HEK293T (cell line): ENCODE measurements around the gene POP5.
"Not testable (repeated sequence)": the region's sequence is repeated elsewhere in the genome, so short reads cannot be mapped to it uniquely, and the experiment has no call there.

Experiments used
- CTCF ChIA-PET: fragments of 350-600 bp; formaldehyde crosslinking; extraction: SDS; loops from one replicate; lab custom pipeline; 2021; ENCODE audit warnings: antibody characterized with exemption, inconsistent platforms; lab: Yijun Ruan, JAX
- POLR2A ChIA-PET: fragments of 350-600 bp; formaldehyde crosslinking; extraction: SDS; loops from one replicate; lab custom pipeline; 2020; ENCODE audit warnings: antibody characterized with exemption, inconsistent platforms; lab: Yijun Ruan, JAX
- DNase-seq: peaks from one replicate; pipeline ENCODE4 v3.0.0; 2012; ENCODE audit warnings: mixed read lengths; ENCODE audit errors: extremely low spot score
- ARNT ChIP-seq: fragments of 450-650 bp; IDR thresholded peaks from 2 replicates; pipeline ENCODE4 v1.6.1; 2017; ENCODE audit warnings: mild to moderate bottlenecking
- BHLHE40 ChIP-seq: fragments of 450-650 bp; IDR thresholded peaks from 2 replicates; pipeline ENCODE4 v1.6.1; 2016; ENCODE audit warnings: mild to moderate bottlenecking, moderate library complexity, borderline replicate concordance
- CTBP1 ChIP-seq: fragments of 450-650 bp; IDR thresholded peaks from 2 replicates; pipeline ENCODE4 v1.6.1; 2016; ENCODE audit warnings: borderline replicate concordance
- ELF4 ChIP-seq: fragments of 450-650 bp; IDR thresholded peaks from 2 replicates; pipeline ENCODE4 v1.6.1; 2017; ENCODE audit warnings: antibody characterized with exemption
- FOXA1 ChIP-seq: fragments of 450-650 bp; IDR thresholded peaks from 2 replicates; pipeline ENCODE4 v1.6.1; 2016; ENCODE audit warnings: mild to moderate bottlenecking
- FOXK2 ChIP-seq: fragments of 450-650 bp; IDR thresholded peaks from 2 replicates; pipeline ENCODE4 v1.6.1; 2016; ENCODE audit warnings: mild to moderate bottlenecking
- FOXM1 ChIP-seq: fragments of 450-650 bp; IDR thresholded peaks from 2 replicates; pipeline ENCODE4 v1.6.1; 2017; ENCODE audit warnings: mild to moderate bottlenecking, borderline replicate concordance
- HDGF ChIP-seq: fragments of 450-650 bp; IDR thresholded peaks from 2 replicates; pipeline ENCODE4 v1.6.1; 2017; ENCODE audit warnings: antibody characterized with exemption, borderline replicate concordance
- L3MBTL2 ChIP-seq: fragments of 450-650 bp; conservative IDR thresholded peaks from 2 replicates; pipeline ENCODE4 v1.6.1; 2016; ENCODE audit warnings: mild to moderate bottlenecking
- LEF1 ChIP-seq: fragments of 450-650 bp; IDR thresholded peaks from 2 replicates; pipeline ENCODE4 v1.6.1; 2017; ENCODE audit warnings: mild to moderate bottlenecking, borderline replicate concordance
- NFRKB ChIP-seq: fragments of 450-650 bp; IDR thresholded peaks from 2 replicates; pipeline ENCODE4 v1.6.1; 2016; ENCODE audit warnings: mild to moderate bottlenecking, moderate library complexity
- SP1 ChIP-seq: fragments of 450-650 bp; IDR thresholded peaks from 2 replicates; pipeline ENCODE4 v1.6.1; 2017
- SUZ12 ChIP-seq: fragments of 450-650 bp; IDR thresholded peaks from 2 replicates; pipeline ENCODE4 v1.6.1; 2016; ENCODE audit warnings: mild to moderate bottlenecking
- TARDBP ChIP-seq: fragments of 450-650 bp; IDR thresholded peaks from 2 replicates; pipeline ENCODE4 v1.6.1; 2016
- ZNF384 ChIP-seq: fragments of 450-650 bp; IDR thresholded peaks from 2 replicates; pipeline ENCODE4 v1.6.1; 2016
- TF ChIP-seq, protein P1 (sequence below): fragments of 450-650 bp; IDR thresholded peaks from 2 replicates; pipeline ENCODE4 v1.6.1; 2016

The POP5 gene

DNA sequence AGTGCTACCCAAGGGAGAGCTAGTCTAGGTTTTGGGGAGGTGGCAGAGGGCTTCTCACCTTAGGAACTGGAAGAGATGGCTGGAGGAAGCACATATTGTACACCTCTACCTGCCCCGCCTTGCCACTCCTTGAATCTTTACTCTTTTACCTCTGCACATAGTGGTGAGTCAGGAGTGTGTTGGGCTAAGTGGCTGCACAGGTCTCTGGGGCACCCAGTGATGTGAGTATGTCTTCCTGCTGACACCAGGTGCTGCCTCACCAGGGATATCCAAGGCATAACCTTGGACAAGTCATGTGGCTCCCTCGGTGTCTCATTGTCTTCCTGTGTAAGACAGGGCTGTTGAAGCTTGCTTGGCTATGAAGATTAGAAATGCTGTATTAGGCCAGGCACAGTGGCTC is 39.4 kb upstream of the POP5 start:
- CTCF ChIA-PET: interaction anchor here (1.0 kb wide), 1 partner anchor 38 kb away, joined by 3 read pairs; no protein-coding TSS in a partner anchor
- no peak for DNase-seq
- TF ChIP-seq ARNT (no peak), LEF1 (no peak), HDGF (no peak), ELF4 (no peak), SP1 (no peak), ZNF384 (no peak), SUZ12 (no peak), FOXA1 (no peak), TARDBP (no peak), NFRKB (no peak), L3MBTL2 (no peak)
- TF ChIP-seq, protein P1, sequence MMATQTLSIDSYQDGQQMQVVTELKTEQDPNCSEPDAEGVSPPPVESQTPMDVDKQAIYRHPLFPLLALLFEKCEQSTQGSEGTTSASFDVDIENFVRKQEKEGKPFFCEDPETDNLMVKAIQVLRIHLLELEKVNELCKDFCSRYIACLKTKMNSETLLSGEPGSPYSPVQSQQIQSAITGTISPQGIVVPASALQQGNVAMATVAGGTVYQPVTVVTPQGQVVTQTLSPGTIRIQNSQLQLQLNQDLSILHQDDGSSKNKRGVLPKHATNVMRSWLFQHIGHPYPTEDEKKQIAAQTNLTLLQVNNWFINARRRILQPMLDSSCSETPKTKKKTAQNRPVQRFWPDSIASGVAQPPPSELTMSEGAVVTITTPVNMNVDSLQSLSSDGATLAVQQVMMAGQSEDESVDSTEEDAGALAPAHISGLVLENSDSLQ: no peak
- POLR2A ChIA-PET: no interaction called here

DNA sequence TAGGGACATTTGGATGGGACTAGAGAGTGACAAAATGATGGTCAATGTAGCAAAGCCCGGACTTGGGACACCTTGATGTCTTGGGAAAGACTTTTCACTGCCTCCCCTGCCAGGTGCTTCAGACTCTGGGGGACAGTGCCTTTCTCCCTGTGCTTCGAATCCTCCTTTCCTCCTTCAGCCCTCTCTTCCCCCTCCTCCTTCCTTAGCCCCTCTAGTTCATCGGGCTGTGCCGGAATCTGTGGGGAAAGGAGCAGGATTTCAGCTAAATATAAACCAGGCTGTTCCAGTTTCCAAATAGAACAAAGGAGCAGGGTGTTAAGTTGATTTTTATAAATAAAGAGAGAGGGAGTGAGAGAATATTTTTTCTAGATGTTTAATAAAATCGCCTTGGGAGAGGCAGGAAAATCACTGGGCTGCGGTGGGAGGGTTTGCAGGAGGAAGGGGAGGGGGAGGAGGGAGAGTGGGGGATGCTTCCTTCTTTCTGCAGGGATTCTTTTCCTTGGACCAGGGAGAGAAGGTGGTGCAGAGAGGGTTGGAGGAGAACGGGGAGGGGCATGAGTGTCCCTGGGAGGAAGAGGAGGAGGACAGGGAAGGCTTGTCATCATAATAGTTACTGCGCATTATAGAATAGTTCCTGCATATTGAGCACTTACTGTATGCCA is 37.9 kb upstream of the POP5 start:
- TF ChIP-seq SP1 (no peak), HDGF (no peak), CTBP1 (no peak), FOXM1 (no peak), FOXK2 (no peak), ARNT (no peak), L3MBTL2 (no peak), BHLHE40 (no peak), ELF4 (no peak), TARDBP (no peak), SUZ12 (no peak), ZNF384 (no peak), FOXA1 (no peak), NFRKB (no peak), LEF1 (no peak)
- TF ChIP-seq, protein P1: no peak
- no peak for DNase-seq
- CTCF ChIA-PET: interaction anchor here (0.6 to 0.8 kb wide), 3 partner anchors 28 to 418 kb away, joined by 3 read pairs; partner anchors contain the start of gene RPLP0
- POLR2A ChIA-PET: no interaction called here

DNA sequence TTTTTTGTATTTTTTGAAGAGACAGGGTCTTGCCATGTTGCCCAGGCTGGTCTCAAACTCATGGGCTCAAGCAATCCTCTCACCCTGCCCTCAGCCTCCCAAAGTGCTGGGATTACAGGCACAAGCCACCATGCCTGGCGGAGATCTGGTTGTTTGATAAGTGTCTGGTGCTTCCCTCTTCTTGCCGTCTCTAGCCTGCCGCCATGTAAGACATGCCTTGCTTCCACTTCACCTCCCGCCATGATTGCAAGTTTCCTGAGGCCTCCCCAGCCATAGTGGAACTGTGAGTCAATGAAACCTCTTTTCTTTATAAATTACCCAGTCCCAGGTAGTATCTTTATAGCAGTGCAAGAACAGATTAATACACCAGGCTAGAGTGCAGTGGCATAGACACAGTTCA is 36.6 kb upstream of the POP5 start:
- CTCF ChIA-PET, POLR2A ChIA-PET: not testable (repeated sequence)

DNA sequence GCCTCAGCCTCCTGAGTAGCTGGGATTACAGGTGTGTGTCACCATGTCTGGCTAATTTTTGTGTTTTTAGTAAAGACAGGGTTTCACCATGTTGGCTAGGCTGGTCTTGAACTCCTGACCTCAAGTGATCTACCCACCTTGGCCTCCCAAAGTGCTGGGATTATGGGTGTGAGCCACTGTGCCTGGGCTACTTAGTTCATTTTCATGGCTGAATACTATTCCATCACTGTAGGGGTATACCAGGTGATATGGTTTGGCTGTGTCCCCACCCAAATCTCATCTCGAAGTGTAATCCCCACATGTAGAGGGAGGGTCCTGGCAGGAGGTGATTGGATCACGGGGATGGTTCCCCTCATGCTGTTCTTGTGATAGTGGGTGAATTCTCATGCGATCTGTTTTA is 36.0 kb upstream of the POP5 start:
- POLR2A ChIA-PET, DNase-seq, CTCF ChIA-PET: not testable (repeated sequence)

More for the DNA sequence above, 36.6 kb upstream of the POP5 start:
- not testable (repeated sequence) for DNase-seq

DNA sequence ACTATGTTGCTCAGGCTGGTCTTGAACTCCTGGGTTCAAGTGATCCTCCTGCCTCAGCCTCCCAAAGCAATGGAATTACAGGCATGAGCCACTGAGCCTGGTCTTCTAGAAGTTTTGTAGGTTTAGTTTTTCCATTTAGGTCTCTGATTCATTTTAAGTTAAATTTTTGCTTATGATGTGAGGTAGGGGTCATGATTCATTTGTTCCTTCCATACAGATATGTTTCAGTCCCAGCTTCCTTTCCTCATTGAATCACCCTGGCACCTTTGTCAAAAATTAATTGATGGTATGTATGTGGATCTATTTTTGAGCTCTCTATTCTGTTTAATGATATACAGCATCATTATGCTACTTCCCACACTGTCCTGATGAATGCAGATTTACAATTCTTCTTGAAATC is 33.6 kb upstream of the POP5 start:
- ChIA-PET CTCF (no interaction called here), POLR2A (no interaction called here)
- no peak for DNase-seq
- TF ChIP-seq TARDBP (no peak), SUZ12 (no peak), FOXM1 (no peak), ZNF384 (no peak), CTBP1 (no peak), L3MBTL2 (no peak), HDGF (no peak), FOXA1 (no peak), NFRKB (no peak), LEF1 (no peak), BHLHE40 (no peak), FOXK2 (no peak)
- TF ChIP-seq, protein P1: no peak

DNA sequence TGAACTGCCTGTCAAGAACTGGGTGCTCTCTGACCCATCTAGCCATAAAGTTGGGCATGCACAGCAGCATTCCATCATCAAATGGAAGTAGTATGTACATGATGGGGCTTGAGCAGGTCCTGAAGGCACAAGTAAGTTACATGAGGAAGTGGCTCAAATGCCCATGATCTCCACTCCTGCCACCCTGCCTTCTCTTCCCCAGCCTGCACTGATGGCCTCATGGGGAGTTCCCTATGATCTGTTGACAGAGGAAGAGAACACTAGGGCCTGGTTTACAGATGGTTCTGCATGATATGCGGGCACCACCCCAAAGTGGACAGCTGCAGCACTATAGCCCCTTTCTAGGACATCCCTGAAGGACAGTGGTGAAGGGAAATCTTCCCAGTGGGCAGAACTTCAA is 30.3 kb upstream of the POP5 start:
- CTCF ChIA-PET, DNase-seq, POLR2A ChIA-PET: not testable (repeated sequence)

DNA sequence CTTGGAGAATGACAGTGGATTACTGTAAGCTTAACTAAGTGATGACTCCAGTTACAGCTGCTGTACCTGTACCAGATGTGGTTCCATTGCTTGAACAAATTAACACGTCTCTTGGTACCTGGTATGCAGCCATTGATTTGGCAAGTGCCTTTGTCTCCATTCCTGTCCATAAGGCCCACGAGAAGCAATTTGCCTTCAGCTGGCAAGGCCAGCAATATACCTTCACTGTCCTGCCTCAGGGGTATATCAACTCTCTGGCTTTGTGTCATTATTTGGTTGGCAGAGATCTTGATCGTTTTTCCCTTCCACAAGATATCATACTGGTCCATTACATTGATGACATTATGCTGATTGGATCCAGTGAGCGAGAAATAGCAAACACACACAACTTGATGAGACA is 29.4 kb upstream of the POP5 start:
- ChIA-PET CTCF (no interaction called here), POLR2A (no interaction called here)
- TF ChIP-seq FOXK2 (no peak), CTBP1 (no peak), NFRKB (no peak), ELF4 (no peak), FOXA1 (no peak), ARNT (no peak), ZNF384 (no peak), FOXM1 (no peak)
- TF ChIP-seq, protein P1: no peak
- DNase-seq: no peak

DNA sequence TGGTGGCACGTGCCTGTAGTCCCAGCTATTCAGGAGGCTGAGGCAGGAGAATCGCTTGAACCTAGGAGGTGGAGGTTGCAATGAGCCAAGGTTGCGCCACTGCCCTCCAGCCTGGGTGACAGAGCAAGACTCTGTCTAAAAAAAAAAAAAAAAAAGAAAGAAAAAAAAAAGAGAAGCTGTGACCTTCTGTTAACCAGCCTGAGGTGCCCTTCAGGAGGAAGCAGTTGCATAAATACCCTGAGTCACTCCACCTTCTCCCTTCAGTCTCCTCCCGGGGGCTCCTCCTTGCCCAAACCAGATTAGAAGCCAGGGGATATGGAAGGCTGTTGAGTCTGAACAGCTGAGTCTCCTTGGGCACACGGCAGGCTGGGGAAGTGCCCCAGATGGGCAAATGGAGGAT is 21.2 kb upstream of the POP5 start:
- POLR2A ChIA-PET, DNase-seq: not testable (repeated sequence)
- CTCF ChIA-PET: interaction anchor here (0.6 to 1.3 kb wide), 3 partner anchors 17 to 47 kb away, joined by 3 to 4 read pairs (median 3); no protein-coding TSS in a partner anchor
